Measurements from ENCODE around the gene OSBPL9.

Gene OSBPL9

GRCh38 chr1:51616903-51617708, at the start of gene OSBPL9:
Gene OSBPL9 (plus strand): TSS chr1:51617092. CDS start chr1:51617111, 19 bp downstream.
- Mint-ChIP-seq H3K27ac (peak within 1 kb of the TSS; percentile 97), H3K9me3 (no peaks in the 10 kb centered on the region)

GRCh38 chr1:51567653-51568052, 49.2 kb upstream of the OSBPL9 start:
- H3K36me3 Mint-ChIP-seq (ENCODE audit: low read depth), result no peaks in the 10 kb centered on the region
- H3K27me3 Mint-ChIP-seq (ENCODE audit: low read depth), result peaks cover 3% of the 10 kb centered on the region
- no peak for DNase-seq (ENCODE audit: low spot score)
- peaks cover 24% of the 10 kb centered on the region for H3K4me1 Mint-ChIP-seq (ENCODE audit: low read depth)
- H3K27ac Mint-ChIP-seq, result no peak overlapping the region
- H3K4me3 Mint-ChIP-seq, result no peak overlapping the region
- H3K9me3 Mint-ChIP-seq, result no peaks in the 10 kb centered on the region

More at GRCh38 chr1:51616903-51617708, at the start of gene OSBPL9:
- H3K4me1 Mint-ChIP-seq (ENCODE audit: low read depth), result peaks cover 17% of the 10 kb centered on the region
- peak; percentile 80 for DNase-seq (ENCODE audit: low spot score)
- H3K27me3 Mint-ChIP-seq (ENCODE audit: low read depth), result peaks cover 7% of the 10 kb centered on the region
- H3K36me3 Mint-ChIP-seq (ENCODE audit: low read depth), result peaks cover 4% of the 10 kb centered on the region
- H3K4me3 Mint-ChIP-seq, result peak within 1 kb of the TSS; percentile 99

GRCh38 chr1:51568231-51568935, 48.5 kb upstream of the OSBPL9 start:
- Mint-ChIP-seq H3K27ac (peak overlapping the region; percentile 83), H3K9me3 (no peaks in the 10 kb centered on the region), H3K27me3 (ENCODE audit: low read depth) (peaks cover 3% of the 10 kb centered on the region), H3K4me3 (peak overlapping the region; percentile 15), H3K4me1 (ENCODE audit: low read depth) (peaks cover 24% of the 10 kb centered on the region), H3K36me3 (ENCODE audit: low read depth) (no peaks in the 10 kb centered on the region)
- no peak for DNase-seq (ENCODE audit: low spot score)

- H3K4me3 Mint-ChIP-seq, result peak overlapping the region; percentile 64
- DNase-seq (ENCODE audit: low spot score), result peak; percentile 55
Measured at GRCh38 chr1:51569284-51570062, 47.4 kb upstream of the OSBPL9 start.

GRCh38 chr1:51570063-51570710, 46.7 kb upstream of the OSBPL9 start:
- DNase-seq (ENCODE audit: low spot score), result no peak
- Mint-ChIP-seq H3K4me3 (peak overlapping the region; percentile 64), H3K4me1 (ENCODE audit: low read depth) (peaks cover 24% of the 10 kb centered on the region), H3K27ac (peak overlapping the region; percentile 83), H3K9me3 (no peaks in the 10 kb centered on the region), H3K27me3 (ENCODE audit: low read depth) (peaks cover 3% of the 10 kb centered on the region), H3K36me3 (ENCODE audit: low read depth) (no peaks in the 10 kb centered on the region)

More at GRCh38 chr1:51569284-51570062, 47.4 kb upstream of the OSBPL9 start:
- no peaks in the 10 kb centered on the region for H3K9me3 Mint-ChIP-seq
- peaks cover 3% of the 10 kb centered on the region for H3K27me3 Mint-ChIP-seq (ENCODE audit: low read depth)
- H3K27ac Mint-ChIP-seq, result peak overlapping the region; percentile 83
- peaks cover 24% of the 10 kb centered on the region for H3K4me1 Mint-ChIP-seq (ENCODE audit: low read depth)
- no peaks in the 10 kb centered on the region for H3K36me3 Mint-ChIP-seq (ENCODE audit: low read depth)

- H3K27ac Mint-ChIP-seq, result no peak overlapping the region
Measured at GRCh38 chr1:51572365-51572764, 44.5 kb upstream of the OSBPL9 start.

GRCh38 chr1:51574796-51575195, 42.1 kb upstream of the OSBPL9 start:
- no peak overlapping the region for H3K4me3 Mint-ChIP-seq
- no peaks in the 10 kb centered on the region for H3K36me3 Mint-ChIP-seq (ENCODE audit: low read depth)
- H3K4me1 Mint-ChIP-seq (ENCODE audit: low read depth), result peaks cover 44% of the 10 kb centered on the region
- peaks cover 3% of the 10 kb centered on the region for H3K27me3 Mint-ChIP-seq (ENCODE audit: low read depth)
- no peak overlapping the region for H3K27ac Mint-ChIP-seq
- H3K9me3 Mint-ChIP-seq, result no peaks in the 10 kb centered on the region
- no peak for DNase-seq (ENCODE audit: low spot score)

More at GRCh38 chr1:51572365-51572764, 44.5 kb upstream of the OSBPL9 start:
- Mint-ChIP-seq H3K36me3 (ENCODE audit: low read depth) (no peaks in the 10 kb centered on the region), H3K27me3 (ENCODE audit: low read depth) (peaks cover 3% of the 10 kb centered on the region), H3K9me3 (no peaks in the 10 kb centered on the region), H3K4me3 (no peak overlapping the region), H3K4me1 (ENCODE audit: low read depth) (peaks cover 45% of the 10 kb centered on the region)
- no peak for DNase-seq (ENCODE audit: low spot score)

- H3K4me3 Mint-ChIP-seq, result peak overlapping the region; percentile 47
- H3K36me3 Mint-ChIP-seq (ENCODE audit: low read depth), result no peaks in the 10 kb centered on the region
- no peaks in the 10 kb centered on the region for H3K9me3 Mint-ChIP-seq
- H3K27ac Mint-ChIP-seq, result peak overlapping the region; percentile 72
- H3K27me3 Mint-ChIP-seq (ENCODE audit: low read depth), result peaks cover 3% of the 10 kb centered on the region
- peaks cover 39% of the 10 kb centered on the region for H3K4me1 Mint-ChIP-seq (ENCODE audit: low read depth)
- no peak for DNase-seq (ENCODE audit: low spot score)
Measured at GRCh38 chr1:51575406-51576084, 41.3 kb upstream of the OSBPL9 start.

GRCh38 chr1:51576085-51576444, 40.8 kb upstream of the OSBPL9 start:
- DNase-seq (ENCODE audit: low spot score), result no peak
- Mint-ChIP-seq H3K27me3 (ENCODE audit: low read depth) (peaks cover 3% of the 10 kb centered on the region), H3K9me3 (no peaks in the 10 kb centered on the region), H3K36me3 (ENCODE audit: low read depth) (no peaks in the 10 kb centered on the region), H3K4me3 (peak overlapping the region; percentile 47), H3K27ac (peak overlapping the region; percentile 72), H3K4me1 (ENCODE audit: low read depth) (peaks cover 35% of the 10 kb centered on the region)

GRCh38 chr1:51576923-51577322, 40.0 kb upstream of the OSBPL9 start:
- H3K27ac Mint-ChIP-seq, result no peak overlapping the region

GRCh38 chr1:51578383-51579109, 38.3 kb upstream of the OSBPL9 start:
- no peaks in the 10 kb centered on the region for H3K27me3 Mint-ChIP-seq (ENCODE audit: low read depth)
- no peak for DNase-seq (ENCODE audit: low spot score)
- no peaks in the 10 kb centered on the region for H3K9me3 Mint-ChIP-seq
- no peak overlapping the region for H3K4me3 Mint-ChIP-seq
- H3K36me3 Mint-ChIP-seq (ENCODE audit: low read depth), result no peaks in the 10 kb centered on the region
- H3K27ac Mint-ChIP-seq, result no peak overlapping the region
- peaks cover 35% of the 10 kb centered on the region for H3K4me1 Mint-ChIP-seq (ENCODE audit: low read depth)

More at GRCh38 chr1:51576923-51577322, 40.0 kb upstream of the OSBPL9 start:
- Mint-ChIP-seq H3K4me1 (ENCODE audit: low read depth) (peaks cover 35% of the 10 kb centered on the region), H3K9me3 (no peaks in the 10 kb centered on the region), H3K36me3 (ENCODE audit: low read depth) (no peaks in the 10 kb centered on the region), H3K4me3 (peak overlapping the region; percentile 5), H3K27me3 (ENCODE audit: low read depth) (peaks cover 3% of the 10 kb centered on the region)
- no peak for DNase-seq (ENCODE audit: low spot score)

GRCh38 chr1:51581238-51581637, 35.7 kb upstream of the OSBPL9 start:
- H3K27me3 Mint-ChIP-seq (ENCODE audit: low read depth), result no peaks in the 10 kb centered on the region
- no peak for DNase-seq (ENCODE audit: low spot score)

More at GRCh38 chr1:51581238-51581637, 35.7 kb upstream of the OSBPL9 start:
- Mint-ChIP-seq H3K4me3 (no peak overlapping the region), H3K9me3 (no peaks in the 10 kb centered on the region), H3K27ac (no peak overlapping the region), H3K36me3 (ENCODE audit: low read depth) (no peaks in the 10 kb centered on the region), H3K4me1 (ENCODE audit: low read depth) (peaks cover 25% of the 10 kb centered on the region)

All from T-helper 2 cell treated with Interferon-gamma antibody and Interleukin-4, amounts not matched to agents 5 μg/mL and 100 μg/mL, for 36 hours (primary cell).